DOHH2 (cell line): ENCODE measurements around the gene UGT2B17.
"Not testable (repeated sequence)": the region's sequence is repeated elsewhere in the genome, so short reads cannot be mapped to it uniquely, and the experiment has no call there.

Experiments used
- H3F3A ChIP-seq: fragments of 200-600 bp; sonication (generic), shearing (Covaris generic); 2 replicates; pipeline ENCODE4 v1.6.0; 2016; ENCODE audit warnings: antibody characterized with exemption, mild to moderate bottlenecking; ENCODE audit not compliant: control insufficient read depth, insufficient read depth
- H3K27ac ChIP-seq: fragments of 200-600 bp; sonication (generic); 2 replicates; pipeline ENCODE4 v1.5.1; 2014; ENCODE audit warnings: low read depth, mild to moderate bottlenecking, low read length, moderate library complexity
- H3K27me3 ChIP-seq: fragments of 200-600 bp; sonication (generic); 2 replicates; pipeline ENCODE4 v1.6.1; 2014; ENCODE audit warnings: mild to moderate bottlenecking, low read length, mixed read lengths; ENCODE audit not compliant: control insufficient read depth
- H3K36me3 ChIP-seq: fragments of 200-600 bp; sonication (generic); 2 replicates; pipeline ENCODE4 v1.6.1; 2014; ENCODE audit warnings: mild to moderate bottlenecking, low read length, moderate library complexity, mixed read lengths; ENCODE audit not compliant: control insufficient read depth
- H3K4me1 ChIP-seq: fragments of 200-600 bp; sonication (generic); 2 replicates; pipeline ENCODE4 v1.6.1; 2014; ENCODE audit warnings: mild to moderate bottlenecking, low read length, mixed read lengths; ENCODE audit not compliant: control insufficient read depth
- H3K4me2 ChIP-seq: fragments of 200-600 bp; sonication (generic); 2 replicates; pipeline ENCODE4 v1.6.0; 2014; ENCODE audit warnings: mild to moderate bottlenecking, low read length, moderate library complexity
- H3K4me3 ChIP-seq: fragments of 200-600 bp; sonication (generic); 2 replicates; pipeline ENCODE4 v1.5.1; 2014; ENCODE audit warnings: mild to moderate bottlenecking, low read length, mixed read lengths
- H3K79me2 ChIP-seq: fragments of 200-600 bp; sonication (generic); 2 replicates; pipeline ENCODE4 v1.6.1; 2014; ENCODE audit warnings: mild to moderate bottlenecking, low read length, mixed read lengths; ENCODE audit not compliant: control insufficient read depth
- H3K9me2 ChIP-seq: fragments of 200-600 bp; sonication (generic); replicated peaks from 2 replicates; pipeline ENCODE4 v1.6.1; 2014; ENCODE audit warnings: mild to moderate bottlenecking, low read length, mixed read lengths; ENCODE audit not compliant: control insufficient read depth
- H3K9me3 ChIP-seq: fragments of 200-600 bp; sonication (generic); 2 replicates; pipeline ENCODE4 v1.6.1; 2014; ENCODE audit warnings: antibody characterized with exemption, low read length, mixed read lengths; ENCODE audit not compliant: control insufficient read depth, insufficient read depth
- H4K20me1 ChIP-seq: fragments of 200-600 bp; sonication (generic); 2 replicates; pipeline ENCODE4 v1.6.0; 2014; ENCODE audit warnings: low read depth, mild to moderate bottlenecking, antibody characterized with exemption, low read length, moderate library complexity; ENCODE audit not compliant: control insufficient read depth, insufficient read depth
- EZH2phosphoT487 ChIP-seq: fragments of 200-600 bp; sonication (generic); IDR thresholded peaks from 2 replicates; pipeline ENCODE4 v1.6.1; 2017; ENCODE audit warnings: borderline replicate concordance, mild to moderate bottlenecking, antibody characterized with exemption, low read length, moderate library complexity, mixed read lengths
- TF ChIP-seq, protein P1 (sequence below): fragments of 200-600 bp; sonication (generic); IDR thresholded peaks from one replicate; pipeline ENCODE4 v1.5.1; 2014; ENCODE audit warnings: antibody characterized with exemption, mild to moderate bottlenecking, low read depth, low read length; ENCODE audit not compliant: poor library complexity, severe bottlenecking

UGT2B17 gene

DNA sequence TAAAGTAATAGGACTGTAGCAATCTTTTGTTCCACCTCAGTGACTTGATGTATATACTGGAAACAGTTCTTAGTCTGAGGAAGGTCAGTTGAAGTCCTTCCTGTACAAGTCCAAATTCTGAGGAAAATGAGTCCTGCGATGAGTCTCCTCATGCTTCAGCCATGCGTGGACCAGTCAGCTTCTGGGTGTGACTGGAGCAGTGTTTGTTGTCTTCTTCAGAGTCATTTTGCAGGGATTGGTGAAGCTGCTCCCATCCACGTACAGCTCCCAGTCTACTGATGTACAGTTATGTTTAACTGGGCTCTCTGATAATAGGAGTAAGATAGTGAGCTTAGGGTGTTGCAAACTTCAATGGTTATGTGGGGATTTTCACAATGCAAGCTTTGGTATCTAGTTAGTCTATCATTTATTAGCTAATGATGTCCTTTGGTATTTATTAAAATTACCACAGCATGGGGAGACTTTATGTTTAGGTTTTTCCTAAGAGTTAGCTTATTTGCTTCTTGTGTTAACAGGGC, 3.4 kb downstream of the UGT2B17 start:
- TF ChIP-seq EZH2phosphoT487: no peak
- TF ChIP-seq, protein P1, sequence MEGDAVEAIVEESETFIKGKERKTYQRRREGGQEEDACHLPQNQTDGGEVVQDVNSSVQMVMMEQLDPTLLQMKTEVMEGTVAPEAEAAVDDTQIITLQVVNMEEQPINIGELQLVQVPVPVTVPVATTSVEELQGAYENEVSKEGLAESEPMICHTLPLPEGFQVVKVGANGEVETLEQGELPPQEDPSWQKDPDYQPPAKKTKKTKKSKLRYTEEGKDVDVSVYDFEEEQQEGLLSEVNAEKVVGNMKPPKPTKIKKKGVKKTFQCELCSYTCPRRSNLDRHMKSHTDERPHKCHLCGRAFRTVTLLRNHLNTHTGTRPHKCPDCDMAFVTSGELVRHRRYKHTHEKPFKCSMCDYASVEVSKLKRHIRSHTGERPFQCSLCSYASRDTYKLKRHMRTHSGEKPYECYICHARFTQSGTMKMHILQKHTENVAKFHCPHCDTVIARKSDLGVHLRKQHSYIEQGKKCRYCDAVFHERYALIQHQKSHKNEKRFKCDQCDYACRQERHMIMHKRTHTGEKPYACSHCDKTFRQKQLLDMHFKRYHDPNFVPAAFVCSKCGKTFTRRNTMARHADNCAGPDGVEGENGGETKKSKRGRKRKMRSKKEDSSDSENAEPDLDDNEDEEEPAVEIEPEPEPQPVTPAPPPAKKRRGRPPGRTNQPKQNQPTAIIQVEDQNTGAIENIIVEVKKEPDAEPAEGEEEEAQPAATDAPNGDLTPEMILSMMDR: no peak
- Histone ChIP-seq H4K20me1 (no peaks in the 10 kb centered on the region), H3K27ac (no peak overlapping the region), H3K9me2 (no peaks in the 10 kb centered on the region), H3K36me3 (no peaks in the 10 kb centered on the region), H3K79me2 (no peaks in the 10 kb centered on the region), H3K4me1 (no peaks in the 10 kb centered on the region), H3K4me2 (no peak overlapping the region), H3K27me3 (no peaks in the 10 kb centered on the region), H3K9me3 (no peaks in the 10 kb centered on the region), H3F3A (no peaks in the 10 kb centered on the region), H3K4me3 (no peak overlapping the region)

DNA sequence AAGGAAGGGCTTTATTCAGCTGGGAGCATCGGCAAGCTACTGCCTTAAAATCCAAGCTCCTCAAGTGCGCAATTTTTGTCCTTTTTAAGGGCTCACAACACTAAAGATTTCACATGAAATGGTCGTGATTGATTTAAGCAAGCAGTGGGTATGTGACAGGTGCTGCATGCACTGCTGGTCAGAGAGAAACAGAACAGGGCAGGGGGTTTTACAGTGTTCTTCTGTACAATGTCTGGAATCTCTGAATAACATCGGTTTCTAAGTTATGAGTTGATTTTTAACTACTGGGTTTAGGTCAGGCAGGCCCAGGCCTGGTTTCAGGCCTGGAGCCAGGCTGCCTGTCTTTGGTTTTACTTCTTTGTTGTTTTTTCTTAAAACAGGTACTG, 6.0 kb downstream of the UGT2B17 start:
- H3K27ac ChIP-seq: no peak overlapping the region
- H3K4me3 ChIP-seq: no peak overlapping the region
- no peaks in the 10 kb centered on the region for H3K27me3 ChIP-seq
- H3K4me1 ChIP-seq: no peaks in the 10 kb centered on the region
- TF ChIP-seq EZH2phosphoT487: no peak
- TF ChIP-seq, protein P1: no peak
- no peak overlapping the region for H3K4me2 ChIP-seq
- no peaks in the 10 kb centered on the region for H4K20me1 ChIP-seq
- no peaks in the 10 kb centered on the region for H3K36me3 ChIP-seq
- H3F3A ChIP-seq: no peaks in the 10 kb centered on the region
- no peaks in the 10 kb centered on the region for H3K79me2 ChIP-seq
- H3K9me2 ChIP-seq: no peaks in the 10 kb centered on the region
- H3K9me3 ChIP-seq: no peaks in the 10 kb centered on the region

DNA sequence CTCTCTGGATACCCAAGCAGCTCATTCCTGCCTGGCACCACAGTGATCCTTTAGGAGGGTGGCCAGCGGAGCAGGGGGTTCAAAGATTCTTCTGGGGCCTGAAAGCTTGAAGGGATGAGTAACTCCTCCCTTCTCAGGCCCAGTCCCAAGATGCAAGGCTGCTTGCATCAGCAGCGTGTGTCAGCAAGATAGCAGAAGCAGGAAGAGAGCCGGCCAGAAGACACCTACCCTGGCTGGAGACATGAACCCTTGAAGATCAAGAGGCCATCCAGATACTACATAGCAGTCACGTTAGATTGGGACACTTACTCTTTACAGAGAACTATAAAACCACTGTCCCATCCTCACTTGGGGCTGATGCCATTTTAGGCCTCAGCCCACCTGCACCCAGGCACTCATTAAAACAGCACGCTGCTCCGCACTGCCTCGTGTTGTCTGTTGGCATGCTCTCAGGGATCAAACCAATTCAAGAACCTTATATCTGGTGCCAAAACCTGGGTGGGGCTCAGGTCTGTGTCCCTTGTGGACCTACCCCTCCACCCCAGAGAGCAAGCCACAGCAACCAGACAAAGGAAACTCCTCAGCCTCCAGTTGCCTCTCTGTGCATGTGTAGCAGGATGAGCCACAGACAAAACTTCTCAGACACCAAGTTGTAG, 6.5 kb downstream of the UGT2B17 start:
- TF ChIP-seq, protein P1: no peak
- TF ChIP-seq EZH2phosphoT487: no peak
- no peak overlapping the region for H3K4me3 ChIP-seq

DNA sequence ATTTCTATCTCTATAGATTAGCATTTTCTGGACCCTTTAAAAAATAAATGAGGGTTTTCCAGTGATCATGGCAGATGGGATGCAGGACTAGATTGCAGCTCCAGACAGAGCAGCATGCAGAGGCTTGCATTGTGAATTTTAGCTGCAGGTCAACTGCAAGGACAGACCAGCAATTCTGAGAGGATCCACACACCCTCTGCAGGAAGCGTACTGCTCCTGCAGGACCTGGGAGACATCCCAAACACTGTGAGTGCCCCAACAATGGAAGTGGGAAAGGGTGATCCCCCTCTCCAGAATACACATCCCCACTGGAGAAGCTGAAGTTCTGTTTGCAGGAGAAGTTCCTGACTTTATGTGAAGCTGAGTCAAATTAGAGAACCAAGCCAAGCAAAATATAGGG, 7.1 kb downstream of the UGT2B17 start:
- not testable (repeated sequence) for H3K9me3 ChIP-seq, H3K9me2 ChIP-seq, H3K4me1 ChIP-seq, H3K36me3 ChIP-seq, H3K27ac ChIP-seq, H3K79me2 ChIP-seq, H3F3A ChIP-seq, H3K27me3 ChIP-seq, H4K20me1 ChIP-seq, H3K4me2 ChIP-seq, H3K4me3 ChIP-seq

More for the DNA sequence above, 6.5 kb downstream of the UGT2B17 start:
- Histone ChIP-seq H3K4me1 (no peaks in the 10 kb centered on the region), H3K27ac (no peak overlapping the region), H3F3A (no peaks in the 10 kb centered on the region), H3K36me3 (no peaks in the 10 kb centered on the region), H3K4me2 (no peak overlapping the region), H4K20me1 (no peaks in the 10 kb centered on the region), H3K79me2 (no peaks in the 10 kb centered on the region), H3K9me2 (no peaks in the 10 kb centered on the region), H3K9me3 (no peaks in the 10 kb centered on the region), H3K27me3 (no peaks in the 10 kb centered on the region)

DNA sequence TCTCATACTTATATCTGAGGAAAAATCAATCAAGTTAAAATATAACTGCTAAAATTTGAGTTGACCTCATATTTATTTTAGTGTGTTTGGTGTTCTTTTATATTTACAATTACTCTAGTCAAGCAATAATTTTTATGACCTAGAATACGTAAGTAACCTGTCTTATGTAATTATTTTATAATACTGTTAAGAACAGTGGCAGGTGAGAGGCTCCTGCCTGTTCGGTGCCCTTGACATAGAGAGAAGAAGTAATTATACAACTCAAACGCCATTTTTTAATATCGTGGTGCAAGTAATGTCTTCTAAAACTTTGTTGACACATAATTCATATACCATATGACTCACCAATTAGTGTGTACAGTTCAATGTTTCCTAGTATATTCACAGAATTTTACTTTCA, 7.6 kb downstream of the UGT2B17 start:
- H3K27ac ChIP-seq, H3K9me2 ChIP-seq, H3K4me3 ChIP-seq, H3K27me3 ChIP-seq, H3F3A ChIP-seq, H3K9me3 ChIP-seq, H3K4me1 ChIP-seq, H4K20me1 ChIP-seq, H3K36me3 ChIP-seq, H3K79me2 ChIP-seq, H3K4me2 ChIP-seq: not testable (repeated sequence)

DNA sequence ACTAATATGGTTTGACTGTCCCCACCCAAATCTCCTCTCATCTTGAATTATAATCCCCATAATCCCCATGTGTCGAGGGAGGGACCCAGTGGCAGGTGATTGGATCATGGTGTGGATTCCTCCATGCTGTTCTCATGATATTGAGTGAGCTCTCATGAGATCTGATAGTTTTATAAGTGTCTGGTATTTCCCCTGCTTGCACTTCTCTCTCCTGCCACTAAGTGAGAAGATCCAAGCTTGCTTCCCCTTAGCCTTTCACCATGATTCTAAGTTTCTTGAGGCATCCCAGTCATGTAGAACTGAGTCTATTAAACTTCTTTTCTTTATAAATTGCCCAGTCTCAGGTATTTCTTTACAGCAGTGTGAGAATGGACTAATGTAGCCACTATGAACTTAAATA, 9.8 kb downstream of the UGT2B17 start:
- H3K27ac ChIP-seq, H3K79me2 ChIP-seq, H3K4me3 ChIP-seq, H3F3A ChIP-seq, H3K9me3 ChIP-seq, H3K4me1 ChIP-seq, H3K27me3 ChIP-seq, H3K4me2 ChIP-seq, H4K20me1 ChIP-seq, H3K9me2 ChIP-seq, H3K36me3 ChIP-seq: not testable (repeated sequence)
